H1 (cell line): ENCODE results near the gene TAF1D. TPM values are rescaled to one million over a fixed set of nuclear protein-coding genes. Genes with fewer than 3 reads are reported as not detected.

Experiments
- CTCF ChIA-PET: fragments of 300-600 bp; sonication (Branson Sonifier 250); formaldehyde crosslinking; loops from one replicate; lab custom pipeline; 2021; ENCODE audit not compliant: partially characterized antibody; lab: Charles Lee
- POLR2A ChIA-PET: fragments of 300-600 bp; sonication (Branson Sonifier 250); formaldehyde crosslinking; loops from one replicate; lab custom pipeline; 2021; ENCODE audit warnings: inconsistent platforms; ENCODE audit not compliant: partially characterized antibody; lab: Charles Lee
- DNase-seq, 2 experiments: peaks; one replicate each; pipeline versions ENCODE4 v3.0.0 to v3.0.0-alpha.2; 2010 to 2022; ENCODE audit warnings: low spot score in 2 of 2, low read depth in 1 of 2, mixed read lengths in 1 of 2
- FAIRE-seq: peaks from 2 replicates; lab custom pipeline; 2011; peaks lifted over from hg19 to GRCh38; lab: Jason Lieb, UNC
- H2AFZ ChIP-seq: 2 replicates; pipeline ENCODE4 v1.8.1; 2012; ENCODE audit warnings: low read length, inconsistent platforms
- H2AK5ac ChIP-seq: 2 replicates; pipeline ENCODE4 v1.6.1; 2013; ENCODE audit warnings: low read depth, low read length
- H2BK120ac ChIP-seq: replicated peaks from 2 replicates; pipeline ENCODE3; 2013; ENCODE audit warnings: low read depth, low read length, inconsistent platforms
- H2BK12ac ChIP-seq: 2 replicates; pipeline ENCODE4 v1.6.1; 2013; ENCODE audit warnings: low read depth, low read length
- H2BK15ac ChIP-seq: 2 replicates; pipeline ENCODE4 v1.6.1; 2013; ENCODE audit warnings: low read length
- H2BK20ac ChIP-seq: 2 replicates; pipeline ENCODE4 v1.6.1; 2013; ENCODE audit warnings: low read length
- H2BK5ac ChIP-seq: 2 replicates; pipeline ENCODE4 v1.6.1; 2013; ENCODE audit warnings: low read depth, low read length
- H3K14ac ChIP-seq: 2 replicates; pipeline ENCODE4 v1.6.1; 2013; ENCODE audit warnings: inconsistent platforms; ENCODE audit not compliant: insufficient read length
- H3K18ac ChIP-seq: 2 replicates; pipeline ENCODE4 v1.6.1; 2013; ENCODE audit warnings: low read length; ENCODE audit errors: extremely low read depth
- H3K23ac ChIP-seq: 2 replicates; pipeline ENCODE4 v1.6.1; 2013; ENCODE audit warnings: inconsistent platforms; ENCODE audit not compliant: insufficient read length
- H3K23me2 ChIP-seq: 2 replicates; pipeline ENCODE4 v1.6.1; 2013; ENCODE audit warnings: low read depth, low read length
- H3K27ac ChIP-seq: 2 replicates; pipeline ENCODE4 v1.6.1; 2011; ENCODE audit warnings: low read depth, low read length, inconsistent platforms
- H3K27me3 ChIP-seq, 4 experiments: replicated peaks in 1 of 4; 1 replicate in 1 of 4; 2 replicates in 3 of 4; pipeline versions ENCODE4 v1.6.1 to v1.8.1; 2011 to 2013; ENCODE audit warnings: low read length in 3 of 4, mild to moderate bottlenecking in 3 of 4, inconsistent platforms in 2 of 4, mixed read lengths in 2 of 4, moderate library complexity in 1 of 4; ENCODE audit not compliant: control insufficient read depth in 3 of 4, insufficient read depth in 3 of 4; ENCODE audit errors: extremely low read depth in 1 of 4
- H3K36me3 ChIP-seq, 4 experiments: 2 replicates each; pipeline versions ENCODE4 v1.6.1 to v1.8.1; 2011 to 2013; ENCODE audit warnings: mild to moderate bottlenecking in 4 of 4, low read length in 3 of 4, moderate library complexity in 2 of 4, control low read depth in 1 of 4, inconsistent platforms in 1 of 4; ENCODE audit not compliant: insufficient read depth in 4 of 4, control insufficient read depth in 2 of 4
- H3K4ac ChIP-seq: replicated peaks from 2 replicates; pipeline ENCODE3; 2013; ENCODE audit warnings: low read length, low read depth, mixed read lengths, inconsistent platforms; ENCODE audit not compliant: insufficient read length
- H3K4me1 ChIP-seq, 4 experiments: replicated peaks in 1 of 4; 1 replicate in 1 of 4; 2 replicates in 3 of 4; pipeline versions ENCODE4 v1.6.1 to v1.8.1; 2011 to 2013; ENCODE audit warnings: low read length in 3 of 4, inconsistent platforms in 2 of 4, mixed read lengths in 1 of 4; ENCODE audit not compliant: insufficient read depth in 4 of 4, control insufficient read depth in 3 of 4
- H3K4me2 ChIP-seq, 2 experiments: 2 replicates each; pipeline versions ENCODE4 v1.6.1 to v1.8.1; 2011 to 2013; ENCODE audit warnings: low read depth in 2 of 2, low read length in 2 of 2, control low read depth in 1 of 2, inconsistent platforms in 1 of 2, mild to moderate bottlenecking in 1 of 2; ENCODE audit not compliant: insufficient read depth in 1 of 2
- H3K4me3 ChIP-seq, 4 experiments: fragments of 200-600, 300-600 bp in 1 of 4; sonication (generic), shearing (Covaris generic), sonication (Bioruptor Twin) in 1 of 4; 2 replicates each; pipeline versions ENCODE4 v1.5.1 to v1.8.1; 2011 to 2016; ENCODE audit warnings: low read length in 4 of 4, low read depth in 3 of 4, control low read depth in 2 of 4, inconsistent platforms in 2 of 4, mild to moderate bottlenecking in 2 of 4, mixed read lengths in 1 of 4, moderate library complexity in 1 of 4; ENCODE audit not compliant: insufficient read depth in 2 of 4; ENCODE audit errors: extremely low read depth in 1 of 4
- H3K56ac ChIP-seq: replicated peaks from 2 replicates; pipeline ENCODE3; 2013; ENCODE audit warnings: low read depth, mild to moderate bottlenecking, mixed read lengths, low read length, inconsistent platforms; ENCODE audit not compliant: insufficient read length
- H3K79me1 ChIP-seq: 2 replicates; pipeline ENCODE4 v1.6.1; 2013; ENCODE audit warnings: low read depth, low read length, control low read depth
- H3K79me2 ChIP-seq, 2 experiments: 2 replicates each; pipeline versions ENCODE4 v1.6.1 to v1.8.1; 2012 to 2013; ENCODE audit warnings: low read length in 2 of 2, mild to moderate bottlenecking in 2 of 2, inconsistent platforms in 1 of 2; ENCODE audit not compliant: insufficient read depth in 2 of 2, control insufficient read depth in 1 of 2
- H3K9ac ChIP-seq, 4 experiments: replicated peaks in 1 of 4; 1 replicate in 1 of 4; 2 replicates in 3 of 4; pipeline versions ENCODE4 v1.6.1 to v1.8.1; 2011 to 2013; ENCODE audit warnings: low read depth in 3 of 4, low read length in 3 of 4, control low read depth in 2 of 4, mild to moderate bottlenecking in 2 of 4, moderate library complexity in 2 of 4, inconsistent platforms in 1 of 4; ENCODE audit errors: extremely low read depth in 1 of 4
- H3K9me3 ChIP-seq, 2 experiments: 2 replicates each; pipeline versions ENCODE4 v1.6.1 to v1.8.1; 2012 to 2013; ENCODE audit warnings: mild to moderate bottlenecking in 2 of 2, moderate library complexity in 2 of 2, control low read depth in 1 of 2, inconsistent platforms in 1 of 2, low read depth in 1 of 2, low read length in 1 of 2, mixed read lengths in 1 of 2; ENCODE audit not compliant: insufficient read depth in 2 of 2
- H4K20me1 ChIP-seq, 2 experiments: replicated peaks in 1 of 2; 2 replicates each; pipeline versions ENCODE3 to v1.8.1; 2011 to 2013; ENCODE audit warnings: inconsistent platforms in 2 of 2, low read length in 2 of 2, mild to moderate bottlenecking in 1 of 2; ENCODE audit not compliant: insufficient read depth in 2 of 2, control insufficient read depth in 1 of 2
- H4K5ac ChIP-seq: 2 replicates; pipeline ENCODE4 v1.6.1; 2013; ENCODE audit warnings: low read length, low read depth, mixed read lengths, inconsistent platforms; ENCODE audit not compliant: insufficient read length
- H4K8ac ChIP-seq: 2 replicates; pipeline ENCODE4 v1.8.0; 2013; ENCODE audit warnings: mild to moderate bottlenecking, moderate library complexity, low read length, inconsistent platforms; ENCODE audit not compliant: insufficient read depth; ENCODE audit errors: extremely low read depth
- H4K91ac ChIP-seq: replicated peaks from 2 replicates; pipeline ENCODE3; 2013; ENCODE audit warnings: low read length, mixed read lengths, inconsistent platforms; ENCODE audit not compliant: insufficient read length
- BRCA1 ChIP-seq: IDR thresholded peaks from 2 replicates; pipeline ENCODE4 v1.6.1; 2012; ENCODE audit warnings: low read depth, low read length, improper control_type of control experiment
- SP2 ChIP-seq: IDR thresholded peaks from 2 replicates; pipeline ENCODE4 v1.6.1; 2012; ENCODE audit warnings: mild to moderate bottlenecking, low read length, inconsistent platforms
- WGBS, 2 experiments: shearing (Covaris generic) in 1 of 2; methylation state at CpG; one replicate each; pipeline versions ENCODE4 v1.1.6 to v1.1.7; 2013 to 2015; ENCODE audit warnings: low lambda C conversion rate in 2 of 2, mixed read lengths in 2 of 2, inconsistent platforms in 1 of 2, low coverage in 1 of 2, missing lambda C conversion rate in 1 of 2; ENCODE audit not compliant: insufficient replicate concordance in 2 of 2, insufficient coverage in 1 of 2, insufficient read length in 1 of 2; ENCODE audit errors: extremely low coverage in 1 of 2, missing lambda C conversion rate in 1 of 2; 5-methylcytosine and 5-hydroxymethylcytosine counted together
- polyA plus RNA-seq, 7 experiments: library from polyadenylated mRNA; depleted of rRNA in 3 of 7; stranded (reverse) in 5 of 7; unstranded in 2 of 7; fragments of >200 nt in 5 of 7; fragments of 200-250 nt in 2 of 7; gene quantifications; 1 replicate in 5 of 7; 2 replicates in 1 of 7; 4 replicates in 1 of 7; pipeline versions ENCODE4 v1.2.1 to v1.2.3, GENCODE V29; 2011 to 2013; ENCODE audit warnings: missing spikeins in 2 of 7, mixed read lengths in 2 of 7
- total RNA-seq: library from RNA; stranded (reverse); fragmentation: NEBNext Ultra II Directional; extraction: Animal tissue kit (Norgen Biotek cat#: 25700); gene quantifications from 2 replicates; pipeline ENCODE4 v1.2.1, GENCODE V29; 2021

Gene TAF1D
- total and polyA plus RNA-seq, 2 of the 8 experiments (the other 6 are each of a cell fraction or from before 2014, with no cell fraction given): 64.7 to 212 TPM

GRCh38 chr11:93718057-93718563 lies 23.2 kb downstream of the TAF1D start:
- Histone ChIP-seq H4K5ac (no peak overlapping the region), H3K4me3 (no peak overlapping the region), H2BK120ac (no peak overlapping the region), H3K4me2 (no peak overlapping the region), H3K18ac (no peak overlapping the region), H3K23ac (no peak overlapping the region), H2BK5ac (no peak overlapping the region), H2AFZ (no peak overlapping the region), H3K27me3 (no peaks in the 10 kb centered on the region), H2BK15ac (no peak overlapping the region), H2BK20ac (no peak overlapping the region), H3K79me2 (no peaks in the 10 kb centered on the region), H3K4me1 (peaks cover 0 to 9% (median 5%) of the 10 kb centered on the region in 4 experiments; a peak in 5 of 7 replicates), H3K27ac (no peak overlapping the region), H3K36me3 (peaks cover 2 to 24% (median 9%) of the 10 kb centered on the region in 4 experiments; a peak in 5 of 8 replicates), H3K4ac (no peak overlapping the region), H3K79me1 (no peaks in the 10 kb centered on the region), H3K14ac (no peak overlapping the region), H2AK5ac (no peak overlapping the region), H3K9me3 (no peaks in the 10 kb centered on the region), H3K9ac (no peak overlapping the region), H4K20me1 (no peaks in the 10 kb centered on the region), H4K8ac (no peak overlapping the region), H4K91ac (no peak overlapping the region), H2BK12ac (no peak overlapping the region), H3K23me2 (no peaks in the 10 kb centered on the region), H3K56ac (no peak overlapping the region)
- 88% methylated on average over 4 of the region's 4 CpGs; no CpG with 5 or more reads in 1 of the 2 experiments for WGBS, 2 experiments
- no peak for TF ChIP-seq SP2
- TF ChIP-seq BRCA1: no peak
- no peak for FAIRE-seq
- DNase-seq: no peak
- CTCF ChIA-PET: interaction anchor here (1.2 to 1.9 kb wide), 2 partner anchors 14 to 42 kb away, joined by 3 to 4 read pairs; no protein-coding TSS in a partner anchor
- POLR2A ChIA-PET: interaction anchor here (0.8 to 21.2 kb wide), 3 partner anchors 18 to 102 kb away, joined by 3 to 495 read pairs (median 5); partner anchors contain the start of genes C11orf54, MED17 and TAF1D
